HepG2 (cell line): ENCODE results near the gene FYTTD1. TPM values are rescaled to one million over a fixed set of nuclear protein-coding genes. Genes with fewer than 3 reads are reported as not detected.

Experiments
- ATAC-seq: fragments of 200-7000 bp; cut with Tn5 transposase; 3 replicates; pipeline ENCODE4 v1.9.1; 2020; ENCODE audit warnings: mild to moderate bottlenecking, moderate library complexity
- BruUV-seq: library from RNA; stranded (reverse); fragments of 400-500 nt; replicated peaks from 2 replicates; lab custom pipeline; 2021; lab: Mats Ljungman, UMichigan
- CTCF ChIA-PET: fragments of 300-600 bp; formaldehyde crosslinking; extraction: SDS; loops from one replicate; lab custom pipeline; 2021; ENCODE audit warnings: low total read pairs, inconsistent platforms, low intra/inter-chr PET ratio; lab: Yijun Ruan, JAX
- POLR2A ChIA-PET: fragments of 350-600 bp; sonication (Branson Sonifier 250); formaldehyde crosslinking; loops from one replicate; lab custom pipeline; 2020; ENCODE audit warnings: antibody characterized with exemption, inconsistent platforms; lab: Yijun Ruan, JAX
- DNase-seq: peaks from one replicate; pipeline ENCODE4 v3.0.0-alpha.2; 2015; ENCODE audit warnings: low spot score
- FAIRE-seq: peaks from 3 replicates; lab custom pipeline; 2011; peaks lifted over from hg19 to GRCh38; lab: Jason Lieb, UNC
- H2AFZ ChIP-seq: one replicate; pipeline ENCODE4 v1.6.1; 2011; ENCODE audit warnings: low read length, inconsistent platforms
- H3K27ac ChIP-seq: fragments of 300-600 bp; 3 replicates; pipeline ENCODE4 v1.8.0; 2011; ENCODE audit warnings: mixed run types, mild to moderate bottlenecking, mixed read lengths, low read length, inconsistent platforms; ENCODE audit not compliant: insufficient read depth; ENCODE audit errors: extremely low read length
- H3K27me3 ChIP-seq, 2 experiments: fragments of 200-600 bp in 1 of 2; 2 replicates in 1 of 2; 3 replicates in 1 of 2; pipeline versions ENCODE4 v1.6.0 to v1.8.0; 2011; ENCODE audit warnings: low read length in 2 of 2, mild to moderate bottlenecking in 2 of 2, moderate library complexity in 2 of 2, inconsistent platforms in 1 of 2; ENCODE audit not compliant: insufficient read depth in 2 of 2, control insufficient read depth in 1 of 2
- H3K36me3 ChIP-seq, 2 experiments: fragments of 200-600 bp in 1 of 2; replicated peaks in 1 of 2; 2 replicates in 1 of 2; 3 replicates in 1 of 2; pipeline versions ENCODE4 v1.5.1 to v1.8.0; 2011; ENCODE audit warnings: low read length in 2 of 2, inconsistent platforms in 1 of 2; ENCODE audit not compliant: insufficient read depth in 2 of 2, control insufficient read depth in 1 of 2
- H3K4me1 ChIP-seq: 2 replicates; pipeline ENCODE4 v1.5.1; 2012; ENCODE audit warnings: low read length, inconsistent platforms; ENCODE audit not compliant: insufficient read depth
- H3K4me2 ChIP-seq: 2 replicates; pipeline ENCODE4 v1.6.0; 2011; ENCODE audit warnings: low read depth, low read length, inconsistent platforms
- H3K4me3 ChIP-seq, 3 experiments: fragments of 200-600 bp in 1 of 3; sonication (generic), shearing (Covaris generic) in 1 of 3; replicated peaks in 1 of 3; 2 replicates each; pipeline ENCODE4 v1.5.1; 2011 to 2016; ENCODE audit warnings: low read length in 3 of 3, inconsistent platforms in 2 of 3, low read depth in 2 of 3, mild to moderate bottlenecking in 2 of 3, control low read depth in 1 of 3, mixed read lengths in 1 of 3; ENCODE audit not compliant: insufficient read depth in 1 of 3
- H3K79me2 ChIP-seq: one replicate; pipeline ENCODE4 v1.6.1; 2011; ENCODE audit warnings: low read length, inconsistent platforms; ENCODE audit not compliant: insufficient read depth
- H3K9ac ChIP-seq: 2 replicates; pipeline ENCODE4 v1.6.0; 2011; ENCODE audit warnings: mild to moderate bottlenecking, low read depth, low read length, inconsistent platforms; ENCODE audit not compliant: insufficient read depth
- H3K9me3 ChIP-seq: 2 replicates; pipeline ENCODE4 v1.5.1; 2012; ENCODE audit warnings: mild to moderate bottlenecking, low read length
- H4K20me1 ChIP-seq: 2 replicates; pipeline ENCODE4 v1.6.0; 2011; ENCODE audit warnings: inconsistent platforms, mild to moderate bottlenecking, low read length, moderate library complexity; ENCODE audit not compliant: insufficient read depth
- ATM ChIP-seq: fragments of 450-650 bp; IDR thresholded peaks from 2 replicates; pipeline ENCODE4 v1.7.1; 2017; ENCODE audit warnings: mild to moderate bottlenecking, borderline replicate concordance
- EHMT2 ChIP-seq: fragments of 200-600 bp; sonication (generic); IDR thresholded peaks from 2 replicates; pipeline ENCODE4 v1.7.0; 2017; ENCODE audit warnings: antibody characterized with exemption, low read depth, low read length, borderline replicate concordance
- ELF4 ChIP-seq: sonication (generic); formaldehyde crosslinking; IDR thresholded peaks from 2 replicates; pipeline ENCODE4 v1.5.0; 2020; ENCODE audit warnings: missing genetic modification reagents, mild to moderate bottlenecking, moderate library complexity, borderline replicate concordance
- FOXA3 ChIP-seq: IDR thresholded peaks from 2 replicates; pipeline ENCODE4 v1.6.1; 2016; ENCODE audit warnings: missing genetic modification reagents, missing compliant biosample characterization
- KDM2A ChIP-seq: sonication (generic); formaldehyde crosslinking; IDR thresholded peaks from 2 replicates; pipeline ENCODE4 v1.4.0; 2020; ENCODE audit warnings: low read depth, missing genetic modification reagents, borderline replicate concordance
- PITX1 ChIP-seq: sonication (generic); formaldehyde crosslinking; IDR thresholded peaks from 2 replicates; pipeline ENCODE4 v1.5.1; 2020; ENCODE audit warnings: mild to moderate bottlenecking, missing genetic modification reagents
- RAD51 ChIP-seq: fragments of 450-650 bp; IDR thresholded peaks from 2 replicates; pipeline ENCODE4 v1.6.1; 2016; ENCODE audit warnings: borderline replicate concordance
- RORA ChIP-seq: sonication (generic); formaldehyde crosslinking; IDR thresholded peaks from 2 replicates; pipeline ENCODE4 v1.5.0; 2020; ENCODE audit warnings: mild to moderate bottlenecking, missing genetic modification reagents, moderate library complexity
- SAFB2 ChIP-seq: sonication (generic); formaldehyde crosslinking; IDR thresholded peaks from 2 replicates; pipeline ENCODE4 v1.5.1; 2020; ENCODE audit warnings: missing genetic modification reagents, low read depth, mild to moderate bottlenecking, borderline replicate concordance
- SP140L ChIP-seq: sonication (generic); formaldehyde crosslinking; IDR thresholded peaks from 2 replicates; pipeline ENCODE4 v1.4.0; 2020; ENCODE audit warnings: missing genetic modification reagents, borderline replicate concordance
- TOE1 ChIP-seq: sonication (generic); formaldehyde crosslinking; IDR thresholded peaks from 2 replicates; pipeline ENCODE4 v1.4.0; 2020; ENCODE audit warnings: mild to moderate bottlenecking, missing genetic modification reagents
- ZKSCAN5 ChIP-seq: sonication (generic); formaldehyde crosslinking; IDR thresholded peaks from 2 replicates; pipeline ENCODE4 v1.5.1; 2020; ENCODE audit warnings: mild to moderate bottlenecking, missing genetic modification reagents
- ZNF230 ChIP-seq: sonication (generic); formaldehyde crosslinking; IDR thresholded peaks from 2 replicates; pipeline ENCODE4 v1.4.0; 2020; ENCODE audit warnings: mild to moderate bottlenecking, missing genetic modification reagents
- ZNF317 ChIP-seq: sonication (generic); formaldehyde crosslinking; IDR thresholded peaks from 2 replicates; pipeline ENCODE4 v1.5.0; 2020; ENCODE audit warnings: mild to moderate bottlenecking, missing genetic modification reagents
- ZNF33A ChIP-seq: sonication (generic); formaldehyde crosslinking; IDR thresholded peaks from 2 replicates; pipeline ENCODE4 v1.5.1; 2020; ENCODE audit warnings: missing genetic modification reagents, mild to moderate bottlenecking, moderate library complexity, borderline replicate concordance
- ZNF382 ChIP-seq: sonication (generic); formaldehyde crosslinking; IDR thresholded peaks from 2 replicates; pipeline ENCODE4 v1.5.0; 2020; ENCODE audit warnings: missing genetic modification reagents, mild to moderate bottlenecking, borderline replicate concordance
- ZNF547 ChIP-seq: sonication (generic); formaldehyde crosslinking; IDR thresholded peaks from 2 replicates; pipeline ENCODE4 v1.5.1; 2020; ENCODE audit warnings: mild to moderate bottlenecking, missing genetic modification reagents
- ZNF7 ChIP-seq: IDR thresholded peaks from 2 replicates; pipeline ENCODE4 v1.6.1; 2016; ENCODE audit warnings: missing biosample characterization, missing genetic modification reagents
- ZNF749 ChIP-seq: sonication (generic); formaldehyde crosslinking; IDR thresholded peaks from 2 replicates; pipeline ENCODE4 v1.8.0; 2022; ENCODE audit warnings: mild to moderate bottlenecking, missing genetic modification reagents, moderate library complexity, borderline replicate concordance
- ZNF775 ChIP-seq: sonication (generic); formaldehyde crosslinking; IDR thresholded peaks from 2 replicates; pipeline ENCODE4 v1.4.0; 2020; ENCODE audit warnings: missing genetic modification reagents, mild to moderate bottlenecking, moderate library complexity, borderline replicate concordance
- ZNF788 ChIP-seq: sonication (generic); formaldehyde crosslinking; IDR thresholded peaks from 2 replicates; pipeline ENCODE4 v1.5.0; 2020; ENCODE audit warnings: mild to moderate bottlenecking, missing genetic modification reagents, borderline replicate concordance
- WGBS: methylation state at CpG from one replicate; pipeline ENCODE4 v1.1.6; 2017; ENCODE audit warnings: low lambda C conversion rate; 5-methylcytosine and 5-hydroxymethylcytosine counted together
- in situ Hi-C: cut with HindIII; loops from 2 replicates; pipeline ENCODE4 v1.10.0; 2017; ENCODE audit warnings: low pct_unique_long_range_greater_than_20kb; ENCODE audit not compliant: extremely low pct_ligation_motif_present
- intact Hi-C: fragments of 100-400 bp; cut with micrococcal nuclease; formaldehyde crosslinking; loops from one replicate; pipeline ENCODE4 v1.10.0; 2022; ENCODE audit not compliant: unreplicated experiment
- polyA plus RNA-seq, 8 experiments: library from polyadenylated mRNA; depleted of rRNA in 3 of 8; stranded (reverse) in 7 of 8; unstranded in 1 of 8; fragments of >200 nt; fragmentation: Illumina TruSeq in 4 of 8; extraction: Trizol in 4 of 8; gene quantifications; 2 replicates each; pipeline versions ENCODE4 v1.2.1 to v1.2.3, GENCODE V29; 2011 to 2016; ENCODE audit warnings: low read depth in 4 of 8, missing spikeins in 1 of 8, mixed read lengths in 1 of 8; ENCODE audit not compliant: insufficient read depth in 1 of 8
- total RNA-seq, 5 experiments: library from RNA; depleted of rRNA; stranded (reverse); fragments of >200 nt; fragmentation: Illumina TruSeq; extraction: Trizol; gene quantifications; 2 replicates each; pipeline ENCODE4 v1.2.3, GENCODE V29; 2016; ENCODE audit warnings: low read depth in 1 of 5
- TF ChIP-seq, protein P1 (sequence below): sonication (generic); formaldehyde crosslinking; IDR thresholded peaks from 2 replicates; pipeline ENCODE4 v1.4.0; 2020; ENCODE audit warnings: missing genetic modification reagents, borderline replicate concordance

Gene FYTTD1
- total and polyA plus RNA-seq, 2 of the 13 experiments (the other 11 are each of a cell fraction or from before 2014, with no cell fraction given) = 6.5 to 28.8 TPM

DNA sequence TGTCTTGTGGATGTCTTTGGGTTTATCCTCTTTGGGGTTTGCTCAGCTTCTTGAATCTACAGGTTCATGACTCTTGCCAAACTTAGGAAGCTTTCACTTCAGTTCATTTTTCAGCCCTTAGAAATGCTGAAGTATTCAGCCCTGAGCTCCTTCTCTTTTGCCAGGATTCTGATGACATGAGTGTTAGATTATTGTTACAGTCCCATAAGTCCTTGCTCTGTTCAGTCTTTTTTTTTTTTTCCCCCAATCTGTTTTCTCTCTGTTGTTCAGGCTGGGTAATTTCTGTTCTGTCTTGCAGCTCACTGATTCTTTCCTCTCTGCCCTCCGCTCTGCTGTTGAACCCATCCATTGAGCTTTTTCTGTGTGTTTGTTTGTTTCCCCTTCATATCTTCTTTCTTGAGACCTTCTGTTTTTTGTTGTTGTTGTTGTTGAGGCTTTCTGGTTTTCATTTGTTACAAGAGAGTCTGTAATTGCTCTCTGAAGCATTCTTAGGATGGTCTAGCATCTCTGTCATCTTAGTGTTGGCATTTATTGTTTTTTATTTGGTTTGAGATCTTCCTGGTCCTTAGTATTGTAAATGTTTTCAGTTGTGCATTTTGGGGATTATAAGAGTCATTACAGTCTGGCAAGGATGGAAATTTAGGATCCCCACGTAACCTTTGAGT is 59.8 kb downstream of the FYTTD1 start (continued):
- TF ChIP-seq ZNF382 = no peak
- TF ChIP-seq ELF4 (CRISPR knock-in tag) = no peak
- TF ChIP-seq ZKSCAN5 (CRISPR knock-in tag) = no peak
- no peak for TF ChIP-seq SP140L
- no peak for TF ChIP-seq ZNF317 (CRISPR knock-in tag)
- no peak for TF ChIP-seq KDM2A (CRISPR knock-in tag)
- no peak for TF ChIP-seq RORA (CRISPR knock-in tag)
- no peak for TF ChIP-seq ZNF775
- TF ChIP-seq ZNF7 (CRISPR knock-in tag) = no peak
- TF ChIP-seq ATM = no peak

DNA sequence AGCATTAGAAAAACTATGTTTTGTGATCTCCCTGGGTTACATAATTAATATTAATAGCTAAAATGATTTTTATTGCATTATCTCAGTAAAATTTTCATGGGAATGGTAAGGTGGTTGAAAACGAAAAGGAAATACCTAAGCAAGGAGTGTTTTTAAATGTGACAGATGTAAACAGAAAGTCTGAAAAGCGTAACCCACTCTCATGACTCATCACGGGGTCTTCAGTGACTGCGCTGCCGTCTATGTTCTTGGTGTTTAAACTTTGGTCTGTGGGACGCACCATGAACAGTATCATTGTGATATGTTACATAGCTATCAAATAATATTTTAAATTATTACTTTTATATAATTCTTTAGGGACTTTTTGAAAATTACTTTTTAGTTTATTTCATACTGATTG is 61.2 kb downstream of the FYTTD1 start:
- intact Hi-C loops (no loop called here), in situ Hi-C loops (no loop called here)
- DNase-seq = no peak
- Histone ChIP-seq H3K9ac (no peak overlapping the region), H2AFZ (no peak overlapping the region), H3K4me1 (peaks cover 16% of the 10 kb centered on the region), H3K36me3 (no peaks in the 10 kb centered on the region; a peak in 1 of 5 replicates), H3K4me3 (no peak overlapping the region), H4K20me1 (no peaks in the 10 kb centered on the region), H3K4me2 (no peak overlapping the region), H3K9me3 (no peaks in the 10 kb centered on the region), H3K79me2 (peaks cover 73% of the 10 kb centered on the region), H3K27ac (no peak overlapping the region), H3K27me3 (no peaks in the 10 kb centered on the region; a peak in 1 of 5 replicates)
- no TSS peak for BruUV-seq
- POLR2A ChIA-PET = no interaction called here
- 93% methylated on average over 6 of the region's 6 CpGs for WGBS
- FAIRE-seq = no peak
- ATAC-seq = no peak
- CTCF ChIA-PET = no interaction called here
- TF ChIP-seq FOXA3 (no peak), EHMT2 (no peak), TOE1 (CRISPR knock-in tag) (no peak), ZNF788 (CRISPR knock-in tag) (no peak), SAFB2 (no peak), ZNF749 (CRISPR knock-in tag) (no peak), ZNF230 (CRISPR knock-in tag) (no peak), ZNF547 (CRISPR knock-in tag) (no peak), PITX1 (no peak), ZNF33A (CRISPR knock-in tag) (no peak), RAD51 (no peak)
- TF ChIP-seq, protein P1, sequence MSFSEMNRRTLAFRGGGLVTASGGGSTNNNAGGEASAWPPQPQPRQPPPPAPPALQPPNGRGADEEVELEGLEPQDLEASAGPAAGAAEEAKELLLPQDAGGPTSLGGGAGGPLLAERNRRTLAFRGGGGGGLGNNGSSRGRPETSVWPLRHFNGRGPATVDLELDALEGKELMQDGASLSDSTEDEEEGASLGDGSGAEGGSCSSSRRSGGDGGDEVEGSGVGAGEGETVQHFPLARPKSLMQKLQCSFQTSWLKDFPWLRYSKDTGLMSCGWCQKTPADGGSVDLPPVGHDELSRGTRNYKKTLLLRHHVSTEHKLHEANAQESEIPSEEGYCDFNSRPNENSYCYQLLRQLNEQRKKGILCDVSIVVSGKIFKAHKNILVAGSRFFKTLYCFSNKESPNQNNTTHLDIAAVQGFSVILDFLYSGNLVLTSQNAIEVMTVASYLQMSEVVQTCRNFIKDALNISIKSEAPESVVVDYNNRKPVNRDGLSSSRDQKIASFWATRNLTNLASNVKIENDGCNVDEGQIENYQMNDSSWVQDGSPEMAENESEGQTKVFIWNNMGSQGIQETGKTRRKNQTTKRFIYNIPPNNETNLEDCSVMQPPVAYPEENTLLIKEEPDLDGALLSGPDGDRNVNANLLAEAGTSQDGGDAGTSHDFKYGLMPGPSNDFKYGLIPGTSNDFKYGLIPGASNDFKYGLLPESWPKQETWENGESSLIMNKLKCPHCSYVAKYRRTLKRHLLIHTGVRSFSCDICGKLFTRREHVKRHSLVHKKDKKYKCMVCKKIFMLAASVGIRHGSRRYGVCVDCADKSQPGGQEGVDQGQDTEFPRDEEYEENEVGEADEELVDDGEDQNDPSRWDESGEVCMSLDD (CRISPR knock-in tag) = no peak
